WI38 (cell line): ENCODE results near the gene AGAP1.

Experiments used
- H3K4me3 ChIP-seq: 2 replicates; pipeline ENCODE4 v1.5.1; 2011; ENCODE audit warnings: low read depth, mild to moderate bottlenecking, control low read depth, low read length
- CTCF ChIP-seq: IDR thresholded peaks from 2 replicates; pipeline ENCODE4 v1.5.1; 2012; ENCODE audit warnings: low read depth, mild to moderate bottlenecking, control low read depth, low read length

AGAP1 gene

GRCh38 chr2:235827585-235827992 is 333.7 kb downstream of the AGAP1 start:
- no peak overlapping the region for H3K4me3 ChIP-seq
- TF ChIP-seq CTCF, result no peak

DNA sequence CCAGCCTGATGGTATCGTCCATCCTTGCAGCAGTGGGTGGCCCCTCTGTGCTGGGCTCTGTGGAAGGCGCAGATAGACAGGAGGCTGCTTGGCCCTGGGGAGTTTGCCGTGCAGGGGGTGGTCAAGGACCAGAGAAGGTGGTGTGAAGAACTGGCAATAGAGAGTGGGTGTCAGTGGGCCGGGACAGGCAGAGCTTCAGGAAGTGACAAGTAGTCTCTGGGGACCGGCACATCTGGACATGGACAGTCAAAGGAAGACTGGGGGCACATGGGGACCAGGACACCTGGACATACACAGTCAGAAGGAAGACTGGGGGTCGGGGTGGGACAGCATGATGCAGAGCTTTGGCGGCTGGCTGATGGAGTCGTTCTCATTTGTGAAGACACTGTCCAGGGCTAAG is 335.9 kb downstream of the AGAP1 start:
- no peak for TF ChIP-seq CTCF
- H3K4me3 ChIP-seq, result no peak overlapping the region

GRCh38 chr2:235831755-235832154 is 337.9 kb downstream of the AGAP1 start:
- TF ChIP-seq CTCF, result no peak
- no peak overlapping the region for H3K4me3 ChIP-seq

- no peak for TF ChIP-seq CTCF
- H3K4me3 ChIP-seq, result no peak overlapping the region
Measured at GRCh38 chr2:235832941-235833340, 339.1 kb downstream of the AGAP1 start.

- no peak for TF ChIP-seq CTCF
- no peak overlapping the region for H3K4me3 ChIP-seq
Measured at GRCh38 chr2:235833971-235834620, 340.3 kb downstream of the AGAP1 start.

DNA sequence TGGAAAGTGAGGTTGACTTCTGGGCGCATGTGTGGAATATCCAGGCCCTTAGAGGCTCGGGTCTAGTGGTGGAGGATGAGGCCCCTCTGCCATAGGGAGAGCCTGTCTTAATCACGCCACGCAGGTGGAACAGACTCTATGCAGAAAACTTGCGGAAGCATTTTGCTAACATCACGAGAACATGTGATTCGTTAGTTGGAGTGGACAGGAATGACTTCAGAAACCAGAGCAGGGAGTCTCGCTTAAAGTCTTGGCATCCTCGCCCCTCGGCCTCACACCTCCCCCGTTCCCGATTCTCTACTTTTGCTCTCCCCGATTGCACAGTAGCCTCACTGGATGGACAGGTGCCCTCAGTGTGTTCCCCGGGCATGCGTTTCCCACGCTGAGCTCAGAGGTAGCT is 340.9 kb downstream of the AGAP1 start:
- H3K4me3 ChIP-seq, result no peak overlapping the region
- TF ChIP-seq CTCF, result no peak

GRCh38 chr2:235835810-235836209 is 342.0 kb downstream of the AGAP1 start:
- no peak overlapping the region for H3K4me3 ChIP-seq
- no peak for TF ChIP-seq CTCF
